ENCODE measurements around the gene SYNGR1. TPM values are rescaled to one million over a fixed set of nuclear protein-coding genes. Genes with fewer than 3 reads are reported as not detected.

The SYNGR1 gene
- polyA plus RNA-seq, 3 donors, result 18.0 to 54.9 (median 39.6) TPM

GRCh38 chr22:39401301-39401631, 51.5 kb downstream of the SYNGR1 start:
- peak overlapping the region in 2 of 7 donors; percentile 9 to 21 for H3K27ac Mint-ChIP-seq
- H3K4me1 Mint-ChIP-seq, result peaks cover 37% of the 10 kb centered on the region
- Histone ChIP-seq H3K4me2 (replicated peaks; ENCODE audit: extremely low read depth, low read length, poor library complexity, severe bottlenecking) (no peak overlapping the region), H3K4me3 (replicated peaks in 1 of 3; ENCODE audit: low read depth in 2 of 3, low read length in 3 of 3) (no peak overlapping the region), H3K4me1 (ENCODE audit: control insufficient read depth in 1 of 2, insufficient read depth in 2 of 2, low read length in 2 of 2) (peaks cover 14 to 18% of the 10 kb centered on the region in 2 donors), H3K27me3 (ENCODE audit: control insufficient read depth in 2 of 2, insufficient read depth in 2 of 2, low read length in 2 of 2) (no peaks in the 10 kb centered on the region), H3K36me3 (replicated peaks in 1 of 2; ENCODE audit: control insufficient read depth in 1 of 2, insufficient read depth in 2 of 2, low read length in 2 of 2) (peaks cover 10 to 38% of the 10 kb centered on the region in 2 donors), H3K9me3 (replicated peaks in 1 of 2; ENCODE audit: control insufficient read depth in 1 of 2, insufficient read depth in 1 of 2, low read length in 2 of 2) (no peaks in the 10 kb centered on the region), H4K20me1 (ENCODE audit: insufficient read depth, low read length) (no peaks in the 10 kb centered on the region), H3K27ac (ENCODE audit: low read depth in 1 of 2, low read length in 2 of 2) (no peak overlapping the region), H3K9ac (ENCODE audit: insufficient read depth, low read length, poor library complexity, severe bottlenecking) (no peak overlapping the region), H3K79me2 (ENCODE audit: insufficient read depth, low read length) (peaks cover 68% of the 10 kb centered on the region), H2AFZ (ENCODE audit: insufficient read depth, low read depth, low read length, poor library complexity, severe bottlenecking) (no peak overlapping the region)
- H3K36me3 Mint-ChIP-seq, result peaks cover 34 to 35% of the 10 kb centered on the region in 2 donors
- intact Hi-C loops (cut with micrococcal nuclease), result loop anchor here (10.0 kb wide), 1 partner anchor 124 kb away; the partner anchor contains the start of gene ATF4 (in 2 of the 2)
- 100% methylated on average over 2 of the region's 4 CpGs for WGBS (ENCODE audit: insufficient coverage)
- H3K9me3 Mint-ChIP-seq, result peaks cover 0 to 2% (median 0%) of the 10 kb centered on the region in 7 donors
- no peak for DNase-seq
- TF ChIP-seq CTCF (IDR thresholded peaks at IDR 0.05), result no peak
- peaks cover 0 to 2% (median 0%) of the 10 kb centered on the region in 3 donors for H3K27me3 Mint-ChIP-seq (ENCODE audit: low read depth in 3 of 3)
- no peak overlapping the region for H3K4me3 Mint-ChIP-seq

GRCh38 chr22:39405346-39406085, 55.7 kb downstream of the SYNGR1 start:
- peaks cover 97% of the 10 kb centered on the region for H3K79me2 ChIP-seq (ENCODE audit: insufficient read depth, low read length)
- no peaks in the 10 kb centered on the region for H3K27me3 ChIP-seq (ENCODE audit: control insufficient read depth in 2 of 2, insufficient read depth in 2 of 2, low read length in 2 of 2)
- no peak overlapping the region for H3K4me3 Mint-ChIP-seq
- peak overlapping the region in 1 of 2 donors; percentile 7 for H3K27ac ChIP-seq (ENCODE audit: low read depth in 1 of 2, low read length in 2 of 2)
- no peak for DNase-seq
- H3K9me3 ChIP-seq (replicated peaks in 1 of 2; ENCODE audit: control insufficient read depth in 1 of 2, insufficient read depth in 1 of 2, low read length in 2 of 2), result no peaks in the 10 kb centered on the region
- H4K20me1 ChIP-seq (ENCODE audit: insufficient read depth, low read length), result no peaks in the 10 kb centered on the region
- no peaks in the 10 kb centered on the region for H3K27me3 Mint-ChIP-seq (ENCODE audit: low read depth in 3 of 3)
- 93% methylated on average over 26 of the region's 28 CpGs for WGBS (ENCODE audit: insufficient coverage)
- H3K36me3 ChIP-seq (replicated peaks in 1 of 2; ENCODE audit: control insufficient read depth in 1 of 2, insufficient read depth in 2 of 2, low read length in 2 of 2), result peaks cover 10 to 38% of the 10 kb centered on the region in 2 donors
- H2AFZ ChIP-seq (ENCODE audit: insufficient read depth, low read depth, low read length, poor library complexity, severe bottlenecking), result no peak overlapping the region
- intact Hi-C loops (cut with micrococcal nuclease), result loop anchor here (10.0 kb wide), 1 partner anchor 119 kb away; the partner anchor contains the start of gene ATF4 (in 2 of the 2)
- peaks cover 36 to 38% of the 10 kb centered on the region in 2 donors for H3K36me3 Mint-ChIP-seq
- peaks cover 69% of the 10 kb centered on the region for H3K4me1 Mint-ChIP-seq
- no peak overlapping the region for H3K4me3 ChIP-seq (replicated peaks in 1 of 3; ENCODE audit: low read depth in 2 of 3, low read length in 3 of 3)
- peaks cover 39 to 48% of the 10 kb centered on the region in 2 donors for H3K4me1 ChIP-seq (ENCODE audit: control insufficient read depth in 1 of 2, insufficient read depth in 2 of 2, low read length in 2 of 2)
- H3K4me2 ChIP-seq (replicated peaks; ENCODE audit: extremely low read depth, low read length, poor library complexity, severe bottlenecking), result no peak overlapping the region
- H3K9ac ChIP-seq (ENCODE audit: insufficient read depth, low read length, poor library complexity, severe bottlenecking), result no peak overlapping the region
- H3K9me3 Mint-ChIP-seq, result peaks cover 0 to 2% (median 0%) of the 10 kb centered on the region in 7 donors
- no peak for TF ChIP-seq CTCF (IDR thresholded peaks at IDR 0.05)
- peak overlapping the region in 1 of 7 donors; percentile 52 for H3K27ac Mint-ChIP-seq

Data from CD14-positive monocyte (primary cell).